ENCODE data around the gene LAX1.

LAX1 gene

GRCh38 chr1:203765029-203765837, at the start of gene LAX1:
Gene LAX1, plus strand, starts transcription at chr1:203765183. Its CDS starts 383 bp downstream, at chr1:203765566.
- POLR2A ChIA-PET: interaction anchor here (0.7 kb wide), 1 partner anchor 32 kb away, joined by 3 read pairs; no protein-coding TSS in a partner anchor
- CTCF ChIA-PET: interaction anchor here (0.9 to 1.7 kb wide), 4 partner anchors 10 to 598 kb away, joined by 3 to 5 read pairs (median 3); no protein-coding TSS in a partner anchor
- TF ChIP-seq CTCF (IDR thresholded peaks at IDR 0.05; ENCODE audit: control extremely low read depth, extremely low read depth, low read depth, missing control alignments): no peak
- peak; percentile 72 for DNase-seq (ENCODE audit: extremely low spot score)

DNA sequence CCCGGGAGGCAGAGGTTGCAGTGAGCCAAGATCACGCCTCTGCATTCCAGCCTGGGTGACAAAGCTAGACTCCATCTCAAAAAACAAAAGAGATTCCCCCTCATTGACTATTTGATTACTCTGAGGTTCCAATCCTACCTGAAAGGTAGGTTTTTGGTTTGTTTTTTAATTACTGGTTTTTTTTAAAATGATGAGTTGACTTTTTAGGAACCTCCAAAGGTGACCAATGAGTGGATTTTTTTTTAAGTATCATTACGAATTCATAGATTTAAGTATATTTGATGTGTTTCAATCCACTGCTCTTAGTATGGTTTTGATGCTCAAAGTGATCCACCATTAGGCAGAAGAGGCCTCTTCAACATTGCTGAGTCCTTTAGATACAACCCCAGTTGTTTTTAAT, 47.9 kb upstream of the LAX1 start:
- no peak for DNase-seq (ENCODE audit: extremely low spot score)
- POLR2A ChIA-PET: no interaction called here
- TF ChIP-seq CTCF (IDR thresholded peaks at IDR 0.05; ENCODE audit: control extremely low read depth, extremely low read depth, low read depth, missing control alignments): no peak
- CTCF ChIA-PET: interaction anchor here (1.5 kb wide), 1 partner anchor 14 kb away, joined by 3 read pairs; no protein-coding TSS in a partner anchor

- TF ChIP-seq CTCF (IDR thresholded peaks at IDR 0.05; ENCODE audit: control extremely low read depth, extremely low read depth, low read depth, missing control alignments): no peak
- ChIA-PET POLR2A (no interaction called here), CTCF (interaction anchor here (0.9 to 3.4 kb wide), 3 partner anchors 19 to 24 kb away, joined by 3 to 23 read pairs (median 3); no protein-coding TSS in a partner anchor)
- DNase-seq (ENCODE audit: extremely low spot score): no peak
These were observed 44.7 kb upstream of the LAX1 start for GRCh38 chr1:203720242-203720641.

GRCh38 chr1:203722909-203723308, 42.1 kb upstream of the LAX1 start:
- CTCF ChIA-PET: interaction anchor here (1.1 to 1.4 kb wide), 2 partner anchors 10 to 219 kb away, joined by 3 read pairs; no protein-coding TSS in a partner anchor
- POLR2A ChIA-PET: no interaction called here
- no peak for TF ChIP-seq CTCF (IDR thresholded peaks at IDR 0.05; ENCODE audit: control extremely low read depth, extremely low read depth, low read depth, missing control alignments)
- DNase-seq (ENCODE audit: extremely low spot score): no peak

DNA sequence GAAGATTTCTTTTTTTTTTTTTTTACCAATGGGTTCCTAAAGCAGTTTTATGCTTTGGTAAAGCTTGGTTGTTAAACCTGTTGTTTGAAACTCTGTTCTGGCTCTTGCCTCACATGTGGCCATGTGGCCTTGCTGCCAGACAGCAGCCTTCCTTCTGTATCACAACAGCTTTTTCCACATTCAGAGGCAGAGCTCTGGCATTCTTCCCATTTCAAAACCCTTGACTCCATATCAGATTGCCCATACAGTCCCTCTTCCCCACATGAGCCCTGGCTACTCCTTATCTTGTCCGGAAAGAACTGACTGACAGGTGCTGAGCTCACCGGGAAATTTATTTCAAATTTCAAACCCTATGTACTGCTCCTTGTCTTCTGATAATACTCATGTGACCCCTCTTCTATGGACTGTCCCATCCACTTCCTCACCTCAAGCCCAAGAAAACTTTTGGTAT, 38.5 kb upstream of the LAX1 start:
- TF ChIP-seq CTCF (IDR thresholded peaks at IDR 0.05; ENCODE audit: control extremely low read depth, extremely low read depth, low read depth, missing control alignments): no peak
- ChIA-PET CTCF (interaction anchor here (1.0 to 1.5 kb wide), 4 partner anchors 10 to 459 kb away, joined by 3 to 7 read pairs (median 4); no protein-coding TSS in a partner anchor), POLR2A (no interaction called here)
- no peak for DNase-seq (ENCODE audit: extremely low spot score)

DNA sequence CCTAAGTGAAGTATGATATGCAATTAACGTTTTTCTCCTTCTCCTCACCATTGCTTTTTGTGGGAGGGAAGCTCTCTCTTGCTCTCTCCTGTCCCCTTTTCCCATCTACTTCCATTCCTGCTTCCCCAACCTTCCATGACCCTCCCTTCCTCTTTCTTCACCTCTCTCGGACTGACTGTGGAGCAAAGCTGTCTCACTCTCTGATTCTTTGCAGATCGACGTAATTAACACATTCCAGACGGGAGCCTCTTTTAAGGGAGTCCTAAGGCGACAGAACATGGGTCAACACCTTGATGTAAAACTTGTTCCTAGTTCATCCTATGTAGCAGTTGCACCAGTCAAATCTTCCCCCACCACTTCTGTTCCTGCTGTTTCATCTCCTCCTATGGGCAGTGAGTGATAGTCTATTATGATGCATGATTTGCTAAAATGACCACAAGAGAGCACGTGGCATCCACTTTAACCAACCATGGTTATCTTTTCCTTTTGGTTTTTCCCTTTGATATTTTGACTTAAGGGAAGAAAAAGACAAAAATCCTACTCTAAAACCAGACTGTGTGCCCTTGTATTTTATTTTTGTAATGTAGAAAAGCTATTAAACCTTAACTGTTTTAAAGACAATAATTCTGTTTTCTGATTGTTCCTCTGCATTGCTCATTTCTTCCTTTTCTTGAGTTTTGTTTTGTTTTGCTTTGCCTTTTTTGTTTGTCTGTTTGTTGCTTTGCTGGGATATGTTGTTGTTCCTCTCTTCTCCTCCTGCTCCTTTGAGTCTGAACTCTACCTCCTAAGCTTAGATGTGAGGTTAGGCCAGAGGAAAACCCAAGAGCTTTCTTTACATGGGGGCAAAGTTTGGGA, 31.7 kb upstream of the LAX1 start:
- TF ChIP-seq CTCF (IDR thresholded peaks at IDR 0.05; ENCODE audit: control extremely low read depth, extremely low read depth, low read depth, missing control alignments): no peak
- no peak for DNase-seq (ENCODE audit: extremely low spot score)
- POLR2A ChIA-PET: no interaction called here
- CTCF ChIA-PET: interaction anchor here (1.0 to 1.4 kb wide), 5 partner anchors 11 to 561 kb away, joined by 3 to 5 read pairs (median 4); no protein-coding TSS in a partner anchor
